Mesenchymal stem cell (in vitro differentiated cells and primary cell): ENCODE results near the gene OPHN1.

Source experiments
- DNase-seq: peaks from one replicate; pipeline ENCODE4 v3.0.0-alpha.2; 2013
- H2AFZ ChIP-seq: one replicate; pipeline ENCODE4 v1.6.1; 2013; ENCODE audit warnings: low read depth, mild to moderate bottlenecking, control low read depth, inconsistent platforms, low read length, moderate library complexity
- H2AK5ac ChIP-seq: 2 replicates; pipeline ENCODE4 v1.6.1; 2013; ENCODE audit warnings: low read length, moderate library complexity, mild to moderate bottlenecking, inconsistent platforms; ENCODE audit not compliant: severe bottlenecking
- H2BK120ac ChIP-seq: one replicate; pipeline ENCODE4 v1.6.1; 2013; ENCODE audit warnings: low read depth, mild to moderate bottlenecking, inconsistent platforms, low read length, moderate library complexity
- H2BK12ac ChIP-seq, 2 experiments: one replicate each; pipeline ENCODE4 v1.6.1; 2013; ENCODE audit warnings: inconsistent platforms in 2 of 2, low read length in 2 of 2, mild to moderate bottlenecking in 2 of 2, moderate library complexity in 2 of 2, control low read depth in 1 of 2
- H2BK15ac ChIP-seq: one replicate; pipeline ENCODE4 v1.6.1; 2013; ENCODE audit warnings: mild to moderate bottlenecking, low read depth, inconsistent platforms; ENCODE audit not compliant: poor library complexity, severe bottlenecking
- H2BK5ac ChIP-seq: 2 replicates; pipeline ENCODE4 v1.6.1; 2013; ENCODE audit warnings: low read depth, mild to moderate bottlenecking, low read length, control low read depth, inconsistent platforms; ENCODE audit not compliant: poor library complexity, severe bottlenecking
- H3K14ac ChIP-seq, 2 experiments: one replicate each; pipeline ENCODE4 v1.6.1; 2013; ENCODE audit warnings: inconsistent platforms in 2 of 2, low read length in 2 of 2, control low read depth in 1 of 2, mild to moderate bottlenecking in 1 of 2, moderate library complexity in 1 of 2
- H3K18ac ChIP-seq, 2 experiments: one replicate each; pipeline ENCODE4 v1.6.1; 2013; ENCODE audit warnings: inconsistent platforms in 2 of 2, low read length in 2 of 2, control low read depth in 1 of 2, low read depth in 1 of 2, mild to moderate bottlenecking in 1 of 2
- H3K23ac ChIP-seq, 2 experiments: one replicate each; pipeline ENCODE4 v1.6.1; 2013; ENCODE audit warnings: inconsistent platforms in 2 of 2, low read length in 2 of 2, mild to moderate bottlenecking in 2 of 2, moderate library complexity in 2 of 2, control low read depth in 1 of 2
- H3K27ac ChIP-seq: 2 replicates; pipeline ENCODE4 v1.5.1; 2013; ENCODE audit warnings: mild to moderate bottlenecking, moderate library complexity, low read length, control low read depth, inconsistent platforms; ENCODE audit not compliant: poor library complexity, severe bottlenecking
- H3K27me3 ChIP-seq, 2 experiments: 2 replicates each; pipeline versions ENCODE4 v1.6.1 to v1.7.0; 2013; ENCODE audit warnings: low read length in 2 of 2, mild to moderate bottlenecking in 2 of 2, moderate library complexity in 2 of 2, control low read depth in 1 of 2, inconsistent platforms in 1 of 2; ENCODE audit not compliant: control insufficient read depth in 1 of 2, insufficient read depth in 1 of 2
- H3K36me3 ChIP-seq, 2 experiments: 2 replicates each; pipeline versions ENCODE4 v1.6.1 to v1.7.0; 2013; ENCODE audit warnings: low read length in 2 of 2, control low read depth in 1 of 2, inconsistent platforms in 1 of 2, low read depth in 1 of 2, mild to moderate bottlenecking in 1 of 2; ENCODE audit not compliant: insufficient read depth in 2 of 2, control insufficient read depth in 1 of 2
- H3K4ac ChIP-seq, 2 experiments: one replicate each; pipeline ENCODE4 v1.6.1; 2013; ENCODE audit warnings: inconsistent platforms in 2 of 2, low read length in 2 of 2, mild to moderate bottlenecking in 2 of 2, moderate library complexity in 2 of 2, control low read depth in 1 of 2, low read depth in 1 of 2
- H3K4me1 ChIP-seq: 2 replicates; pipeline ENCODE4 v1.6.1; 2013; ENCODE audit warnings: low read depth, low read length, control low read depth; ENCODE audit not compliant: control insufficient read depth, insufficient read depth
- H3K4me2 ChIP-seq: 2 replicates; pipeline ENCODE4 v1.6.1; 2013; ENCODE audit warnings: low read length, mild to moderate bottlenecking, inconsistent platforms; ENCODE audit not compliant: poor library complexity, severe bottlenecking
- H3K4me3 ChIP-seq, 2 experiments: 2 replicates each; pipeline versions ENCODE4 v1.5.1 to v1.7.0; 2013; ENCODE audit warnings: low read length in 2 of 2, mild to moderate bottlenecking in 2 of 2, control low read depth in 1 of 2, low read depth in 1 of 2; ENCODE audit not compliant: insufficient read depth in 1 of 2
- H3K79me1 ChIP-seq: replicated peaks from 2 replicates; pipeline ENCODE4 v1.6.1; 2013; ENCODE audit warnings: mild to moderate bottlenecking, control low read depth, low read length, inconsistent platforms; ENCODE audit not compliant: poor library complexity, severe bottlenecking
- H3K9ac ChIP-seq: 2 replicates; pipeline ENCODE4 v1.7.0; 2013; ENCODE audit warnings: mild to moderate bottlenecking, low read length, moderate library complexity
- H3K9me3 ChIP-seq: 2 replicates; pipeline ENCODE4 v1.7.0; 2013; ENCODE audit warnings: mild to moderate bottlenecking, low read length; ENCODE audit not compliant: control insufficient read depth
- H4K8ac ChIP-seq: one replicate; pipeline ENCODE4 v1.6.1; 2013; ENCODE audit warnings: inconsistent platforms, mild to moderate bottlenecking, low read length, moderate library complexity
- H4K91ac ChIP-seq: one replicate; pipeline ENCODE4 v1.6.1; 2013; ENCODE audit warnings: mild to moderate bottlenecking, low read length, inconsistent platforms
- WGBS: methylation state at CpG from one replicate; pipeline ENCODE4 v1.1.7; 2013; ENCODE audit warnings: mixed read lengths; 5-methylcytosine and 5-hydroxymethylcytosine counted together

The OPHN1 gene

DNA sequence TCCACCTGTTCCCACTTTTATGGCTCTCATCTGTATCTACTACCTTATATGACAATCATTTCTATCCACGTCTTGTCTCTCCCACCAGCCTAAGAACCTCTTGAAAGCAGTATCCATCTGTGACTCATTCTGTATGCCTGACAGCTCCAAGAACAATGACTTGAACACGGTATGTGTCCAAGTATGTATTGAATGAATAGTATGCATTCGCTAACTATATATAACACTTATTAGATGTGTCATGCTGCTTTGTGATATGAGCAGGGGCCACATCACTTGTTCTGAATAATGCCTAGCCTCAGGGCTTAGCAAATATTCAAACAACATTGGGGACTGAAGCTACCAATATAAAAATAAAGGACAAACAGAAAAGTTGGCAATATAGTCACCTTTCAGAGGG, 4.9 kb downstream of the OPHN1 start:
- Histone ChIP-seq H3K4me3 (no peak overlapping the region), H3K9me3 (no peaks in the 10 kb centered on the region), H2BK12ac (no peak overlapping the region), H3K18ac (no peak overlapping the region), H4K91ac (no peak overlapping the region), H2AFZ (no peak overlapping the region), H2AK5ac (no peak overlapping the region), H3K4me1 (no peaks in the 10 kb centered on the region), H3K4ac (no peak overlapping the region), H3K36me3 (peaks cover 0 to 2% of the 10 kb centered on the region in 2 experiments), H2BK15ac (no peak overlapping the region), H3K14ac (no peak overlapping the region), H3K4me2 (no peak overlapping the region), H3K9ac (no peak overlapping the region), H2BK120ac (no peak overlapping the region), H3K27me3 (peaks cover 0 to 10% of the 10 kb centered on the region in 2 experiments), H2BK5ac (no peak overlapping the region), H4K8ac (no peak overlapping the region), H3K27ac (no peak overlapping the region), H3K79me1 (no peaks in the 10 kb centered on the region), H3K23ac (no peak overlapping the region)
- WGBS, result no CpG with 5 or more reads among the region's 3 CpGs
- DNase-seq, result peak; percentile 37

DNA sequence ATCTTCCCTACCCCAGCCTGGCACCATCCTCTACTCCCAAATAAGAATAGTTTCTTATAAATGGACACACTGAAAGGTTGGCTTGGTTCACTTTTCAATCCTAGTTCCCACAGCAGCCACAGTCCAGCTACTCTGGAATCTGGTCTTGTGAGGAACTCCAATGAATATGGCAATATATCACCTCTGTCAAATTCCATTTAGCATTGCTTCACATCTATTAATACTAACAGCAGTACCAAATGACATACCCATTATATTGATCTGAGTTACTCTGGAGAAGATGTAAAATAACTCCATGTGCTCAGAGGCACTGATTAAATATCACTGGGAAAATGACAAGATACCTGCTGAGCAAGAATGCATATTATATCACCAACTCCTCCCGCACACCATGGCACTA, 8.6 kb downstream of the OPHN1 start:
- H2AFZ ChIP-seq, result no peak overlapping the region
- H3K4ac ChIP-seq, result no peak overlapping the region
- H3K4me2 ChIP-seq, result no peak overlapping the region
- no peak overlapping the region for H4K8ac ChIP-seq
- H3K4me1 ChIP-seq, result no peaks in the 10 kb centered on the region
- no peaks in the 10 kb centered on the region for H3K79me1 ChIP-seq
- H3K27ac ChIP-seq, result no peak overlapping the region
- no peak overlapping the region for H3K14ac ChIP-seq
- no peak overlapping the region for H3K18ac ChIP-seq
- H3K4me3 ChIP-seq, result no peak overlapping the region
- no peak overlapping the region for H3K23ac ChIP-seq
- H2BK120ac ChIP-seq, result no peak overlapping the region
- no peak for DNase-seq
- H2BK12ac ChIP-seq, result no peak overlapping the region
- no peaks in the 10 kb centered on the region for H3K9me3 ChIP-seq
- peaks cover 0 to 14% of the 10 kb centered on the region in 2 experiments for H3K27me3 ChIP-seq
- no peak overlapping the region for H2BK5ac ChIP-seq
- H3K9ac ChIP-seq, result no peak overlapping the region
- no peak overlapping the region for H2BK15ac ChIP-seq
- H3K36me3 ChIP-seq, result peaks cover 0 to 2% of the 10 kb centered on the region in 2 experiments
- no peak overlapping the region for H4K91ac ChIP-seq
- H2AK5ac ChIP-seq, result no peak overlapping the region
- WGBS, result no CpG with 5 or more reads among the region's 1 CpG

DNA sequence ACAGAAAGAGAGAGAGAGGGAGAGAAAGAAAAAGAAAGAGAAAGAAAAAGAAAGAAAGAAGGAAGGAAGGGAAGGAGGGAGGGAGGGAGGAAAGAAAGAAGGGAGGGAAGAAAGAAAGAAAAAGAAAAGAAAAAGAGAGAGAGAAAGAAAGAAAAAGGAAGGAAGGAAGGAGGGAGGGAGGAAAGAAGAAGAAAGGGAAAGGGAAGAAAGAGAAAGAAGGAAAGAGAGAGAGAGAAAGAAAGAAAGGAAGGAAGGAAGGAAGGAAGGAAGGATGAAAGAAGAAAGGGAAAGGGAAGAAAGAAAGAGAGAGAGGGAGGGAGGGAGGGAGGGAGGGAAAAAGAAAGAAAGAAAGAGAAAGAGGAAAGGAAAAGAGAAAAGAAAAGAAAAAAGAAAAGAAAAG, 10.8 kb downstream of the OPHN1 start:
- Histone ChIP-seq H2BK120ac (no peak overlapping the region), H2AFZ (no peak overlapping the region), H3K23ac (no peak overlapping the region), H3K9ac (no peak overlapping the region), H3K27me3 (peaks cover 0 to 15% of the 10 kb centered on the region in 2 experiments), H2BK12ac (no peak overlapping the region), H3K9me3 (no peaks in the 10 kb centered on the region), H3K4me3 (no peak overlapping the region), H2AK5ac (no peak overlapping the region), H4K8ac (no peak overlapping the region), H2BK15ac (no peak overlapping the region), H3K36me3 (no peaks in the 10 kb centered on the region), H2BK5ac (no peak overlapping the region), H3K4me2 (no peak overlapping the region), H3K4me1 (no peaks in the 10 kb centered on the region), H3K14ac (no peak overlapping the region), H3K79me1 (no peaks in the 10 kb centered on the region), H3K4ac (no peak overlapping the region), H3K18ac (no peak overlapping the region), H4K91ac (no peak overlapping the region), H3K27ac (no peak overlapping the region)
- no peak for DNase-seq

DNA sequence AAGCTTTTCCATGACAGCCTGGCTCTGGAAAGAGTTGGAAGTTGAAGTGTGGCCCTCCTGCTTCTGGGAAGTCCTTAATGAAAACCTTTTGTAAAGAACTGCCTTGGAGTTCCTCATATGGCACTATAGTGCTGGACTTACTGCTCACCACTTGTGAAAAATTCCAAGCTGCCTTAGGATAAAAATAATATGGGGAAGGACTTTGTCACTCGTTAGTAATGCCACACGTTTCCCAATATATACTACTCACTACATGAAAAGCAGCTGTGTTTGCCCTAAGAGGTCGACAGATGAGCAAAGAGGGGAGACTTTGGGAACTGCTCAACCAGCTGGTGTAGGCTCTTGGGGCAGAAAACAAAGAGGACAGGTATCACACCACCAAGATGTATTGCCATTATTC, 11.7 kb downstream of the OPHN1 start:
- Histone ChIP-seq H3K4me2 (no peak overlapping the region), H3K4me3 (no peak overlapping the region), H3K79me1 (no peaks in the 10 kb centered on the region), H3K27ac (no peak overlapping the region), H4K8ac (no peak overlapping the region), H2BK15ac (no peak overlapping the region), H3K4ac (no peak overlapping the region), H2AK5ac (peak overlapping the region; percentile 65), H2BK120ac (no peak overlapping the region), H3K27me3 (peaks cover 0 to 16% of the 10 kb centered on the region in 2 experiments), H3K9me3 (no peaks in the 10 kb centered on the region), H4K91ac (no peak overlapping the region), H3K14ac (no peak overlapping the region), H2BK12ac (no peak overlapping the region), H3K9ac (no peak overlapping the region), H2BK5ac (no peak overlapping the region), H3K36me3 (no peaks in the 10 kb centered on the region), H3K18ac (no peak overlapping the region), H3K4me1 (no peaks in the 10 kb centered on the region), H3K23ac (no peak overlapping the region), H2AFZ (no peak overlapping the region)
- no CpG with 5 or more reads among the region's 3 CpGs for WGBS
- DNase-seq, result peak; percentile 30
